ENCODE measurements around the gene MBTD1. TPM values are rescaled to one million over a fixed set of nuclear protein-coding genes. Genes with fewer than 3 reads are reported as not detected.

MBTD1 gene
- total RNA-seq, 1 donor from 2014 or later, result 15.2 TPM

DNA sequence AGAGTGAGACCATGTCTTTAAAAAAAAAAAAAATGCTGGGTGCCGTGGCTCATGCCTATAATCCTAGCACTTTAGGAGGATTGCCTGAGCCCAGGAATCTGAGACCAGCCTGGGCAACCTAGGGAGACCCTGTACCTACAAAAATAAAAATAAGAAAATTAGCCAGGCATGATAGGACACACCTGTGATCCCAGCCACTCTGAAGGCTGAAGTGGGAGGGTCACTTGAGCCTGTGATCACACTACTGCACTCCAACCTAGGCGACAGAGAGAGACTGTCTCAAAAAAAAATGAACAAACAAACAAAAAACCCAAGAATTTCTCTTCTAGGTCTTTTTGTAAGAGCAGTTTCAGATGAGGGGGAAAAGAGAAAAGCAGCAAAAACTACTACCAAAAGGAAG is 59.0 kb downstream of the MBTD1 start:
- intact Hi-C loops (cut with DNase I), result no loop called here
- H3K36me3 ChIP-seq, result peaks cover 93% of the 10 kb centered on the region

DNA sequence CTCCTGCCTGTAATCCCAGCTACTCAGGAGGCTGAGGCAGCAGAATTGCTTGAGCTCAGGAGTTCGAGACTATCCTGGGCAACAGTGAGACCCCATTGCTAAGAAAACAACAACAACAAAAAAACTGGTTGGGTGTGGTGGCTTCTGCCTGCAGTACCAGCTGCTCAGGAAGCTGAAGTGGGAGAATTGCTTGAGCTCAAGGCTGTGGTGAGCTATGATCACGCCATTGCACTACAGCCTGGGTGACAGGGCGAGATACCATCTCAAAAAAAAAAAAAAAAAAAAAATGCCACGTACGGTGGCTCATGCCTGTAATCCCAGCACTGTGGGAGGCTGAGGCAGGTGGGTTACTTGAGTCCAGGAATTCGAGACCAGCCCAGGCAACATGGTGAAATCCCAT is 59.6 kb downstream of the MBTD1 start:
- intact Hi-C loops (cut with DNase I), result no loop called here
- Histone ChIP-seq H3K36me3 (peaks cover 93% of the 10 kb centered on the region), H3K27ac (no peak overlapping the region), H3K4me1 (no peaks in the 10 kb centered on the region), H3K27me3 (ENCODE audit: low read depth) (no peaks in the 10 kb centered on the region), H3K9me3 (no peaks in the 10 kb centered on the region), H3K4me3 (no peak overlapping the region)
- TF ChIP-seq CTCF (IDR thresholded peaks at IDR 0.05), result no peak
- DNase-seq, result no peak
- no peak for ATAC-seq

More for the DNA sequence above, 59.0 kb downstream of the MBTD1 start:
- no peaks in the 10 kb centered on the region for H3K4me1 ChIP-seq
- DNase-seq (no peak), ATAC-seq (no peak)
- no peaks in the 10 kb centered on the region for H3K9me3 ChIP-seq
- H3K27ac ChIP-seq, result no peak overlapping the region
- H3K27me3 ChIP-seq (ENCODE audit: low read depth), result no peaks in the 10 kb centered on the region
- no peak overlapping the region for H3K4me3 ChIP-seq
- no peak for TF ChIP-seq CTCF (IDR thresholded peaks at IDR 0.05)

DNA sequence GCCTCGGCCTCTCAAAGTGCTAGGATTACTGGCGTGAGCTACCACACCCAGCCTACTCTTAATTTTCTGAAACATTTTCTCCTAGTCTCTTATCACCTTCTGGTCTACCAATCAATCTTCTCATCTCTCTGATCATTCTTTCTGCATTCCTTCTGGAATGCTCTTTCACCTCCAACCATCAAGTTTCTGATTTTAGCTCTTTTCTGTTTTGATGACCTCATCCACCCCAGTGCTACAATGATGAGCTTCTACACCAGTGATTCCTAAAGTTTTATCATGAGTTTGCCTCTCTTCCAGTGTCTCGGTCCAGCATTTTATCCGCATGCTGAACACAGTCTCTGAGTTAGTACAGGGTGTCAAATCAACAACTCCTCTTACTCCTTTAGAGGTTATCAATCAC is 62.1 kb downstream of the MBTD1 start:
- Histone ChIP-seq H3K27me3 (ENCODE audit: low read depth) (no peaks in the 10 kb centered on the region), H3K9me3 (no peaks in the 10 kb centered on the region), H3K27ac (no peak overlapping the region), H3K36me3 (peaks cover 93% of the 10 kb centered on the region), H3K4me1 (no peaks in the 10 kb centered on the region), H3K4me3 (no peak overlapping the region)
- no peak for DNase-seq
- ATAC-seq, result no peak
- intact Hi-C loops (cut with DNase I), result no loop called here
- no peak for TF ChIP-seq CTCF (IDR thresholded peaks at IDR 0.05)

DNA sequence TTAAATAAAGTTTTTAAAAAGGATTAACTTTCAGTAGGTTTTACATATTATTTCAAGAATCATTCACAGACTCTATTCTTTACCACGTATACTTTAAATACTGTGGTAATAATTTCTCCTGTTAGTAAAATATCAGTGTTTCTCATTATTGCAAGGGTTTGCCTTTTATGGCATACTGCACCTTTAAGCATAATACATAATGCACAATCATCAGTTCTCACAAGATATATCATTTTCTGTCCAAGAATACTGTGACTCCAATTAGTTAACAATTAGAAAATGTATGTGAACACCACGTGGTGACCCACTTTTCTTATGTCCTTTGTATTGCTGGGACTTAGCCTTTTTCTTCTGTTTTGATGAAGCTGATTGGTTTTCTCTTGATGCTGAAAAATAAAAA is 68.0 kb downstream of the MBTD1 start:
- Histone ChIP-seq H3K4me3 (no peak overlapping the region), H3K4me1 (no peaks in the 10 kb centered on the region), H3K36me3 (peaks cover 92% of the 10 kb centered on the region), H3K9me3 (no peaks in the 10 kb centered on the region), H3K27ac (no peak overlapping the region), H3K27me3 (ENCODE audit: low read depth) (no peaks in the 10 kb centered on the region)
- no peak for TF ChIP-seq CTCF (IDR thresholded peaks at IDR 0.05)
- intact Hi-C loops (cut with DNase I), result no loop called here
- no peak for DNase-seq
- ATAC-seq, result no peak

GRCh38 chr17:51189628-51190027 is 70.2 kb downstream of the MBTD1 start:
- no peak for DNase-seq
- no peaks in the 10 kb centered on the region for H3K27me3 ChIP-seq (ENCODE audit: low read depth)
- H3K9me3 ChIP-seq, result no peaks in the 10 kb centered on the region
- intact Hi-C loops (cut with DNase I), result no loop called here
- no peak for ATAC-seq
- no peak overlapping the region for H3K4me3 ChIP-seq
- no peaks in the 10 kb centered on the region for H3K4me1 ChIP-seq
- no peak overlapping the region for H3K27ac ChIP-seq
- TF ChIP-seq CTCF (IDR thresholded peaks at IDR 0.05), result no peak
- peaks cover 94% of the 10 kb centered on the region for H3K36me3 ChIP-seq

DNA sequence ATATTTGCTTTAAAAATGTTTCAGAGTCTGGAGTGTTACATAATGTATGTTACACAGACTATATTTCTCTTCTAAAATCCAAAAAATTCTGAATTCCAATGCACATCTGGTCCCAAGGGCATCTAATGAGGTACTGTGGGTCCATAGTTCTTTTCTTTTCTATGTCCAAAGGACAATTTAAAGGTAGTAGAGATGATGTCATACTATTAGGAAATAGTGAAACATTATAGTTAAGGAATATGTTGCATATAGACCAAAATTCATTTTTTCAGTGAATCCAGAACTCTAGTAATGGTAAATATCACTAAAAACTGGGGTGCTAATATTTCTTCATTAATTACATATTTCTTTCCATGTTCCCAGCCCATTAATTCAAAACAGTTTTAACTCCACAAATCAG is 70.7 kb downstream of the MBTD1 start:
- Histone ChIP-seq H3K36me3 (peaks cover 94% of the 10 kb centered on the region), H3K9me3 (no peaks in the 10 kb centered on the region), H3K4me1 (no peaks in the 10 kb centered on the region), H3K27ac (no peak overlapping the region), H3K4me3 (no peak overlapping the region), H3K27me3 (ENCODE audit: low read depth) (no peaks in the 10 kb centered on the region)
- intact Hi-C loops (cut with DNase I), result no loop called here
- ATAC-seq (no peak), DNase-seq (no peak)
- no peak for TF ChIP-seq CTCF (IDR thresholded peaks at IDR 0.05)

All from lower lobe of right lung (tissue), 2 donors.